NCI-H524 (cell line): ENCODE results near the gene KRT10.

Experiments used
- DNase-seq, 2 experiments: peaks; one replicate each; lab custom pipeline; 2025; lab: John Stamatoyannopoulos, UW

The KRT10 gene

DNA sequence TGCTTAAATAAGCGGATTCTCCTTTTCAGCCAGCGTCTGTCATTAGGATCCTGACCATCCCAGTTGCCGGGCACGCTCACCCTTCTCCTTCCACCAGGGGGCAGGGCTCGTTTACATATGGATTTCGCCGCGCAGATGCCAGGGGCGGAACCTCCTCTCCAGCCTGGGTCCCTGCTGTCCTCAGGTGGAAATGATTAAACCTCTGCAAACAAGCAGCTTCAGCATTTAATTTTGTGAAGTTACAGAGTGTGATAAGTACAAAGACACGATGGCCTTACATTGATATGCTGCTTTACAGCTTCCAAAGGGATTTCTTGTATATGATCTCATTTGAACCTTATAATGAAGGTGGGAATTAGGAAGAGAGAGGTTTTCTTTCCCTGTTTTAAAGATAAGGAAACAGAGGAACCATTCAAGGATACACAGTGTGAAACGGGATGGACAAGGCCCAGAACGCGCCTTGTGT lies 18.8 kb downstream of the KRT10 start:
- peak; percentile 66 to 79 for DNase-seq

GRCh38 chr17:40801157-40801556 lies 21.3 kb downstream of the KRT10 start:
- DNase-seq, result no peak

GRCh38 chr17:40800381-40800780 lies 22.0 kb downstream of the KRT10 start:
- no peak for DNase-seq

- DNase-seq, result no peak
These were observed 22.6 kb downstream of the KRT10 start, which contains the start of gene KRT28 for GRCh38 chr17:40799859-40800258. Gene KRT28 (minus strand): TSS chr17:40799959. CDS start chr17:40799893, 66 bp downstream.

- no peak for DNase-seq
These were observed 25.6 kb downstream of the KRT10 start for GRCh38 chr17:40796846-40797245.

DNA sequence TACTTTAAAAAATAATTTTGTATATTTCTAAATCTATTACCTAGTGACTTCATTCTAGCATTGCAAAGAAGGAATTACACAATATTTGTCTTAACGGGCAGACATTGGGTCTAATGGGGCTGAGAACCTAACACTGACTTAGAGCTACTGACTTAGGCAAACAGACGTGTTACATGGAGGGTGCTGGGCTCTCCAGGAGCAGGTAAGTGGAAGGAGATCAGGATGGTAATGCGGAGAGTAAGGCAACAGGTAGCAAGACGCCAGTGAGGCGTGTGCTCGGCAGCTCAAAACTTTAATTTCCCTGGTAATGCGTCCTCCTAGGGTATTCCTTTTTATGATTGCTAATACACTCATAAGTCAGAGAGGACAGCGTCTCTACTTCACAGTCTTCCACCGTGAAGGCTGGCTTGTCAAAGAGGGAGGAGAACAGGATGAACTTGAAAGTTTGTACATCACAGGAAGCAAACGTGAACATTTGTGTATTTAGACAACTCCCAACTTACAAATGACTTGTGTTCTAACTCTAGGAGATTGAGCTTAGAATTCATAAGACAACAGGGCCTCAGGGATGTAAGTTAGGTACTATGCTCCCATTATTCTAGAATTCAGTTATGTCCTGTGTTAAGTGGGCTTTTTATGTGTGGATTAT lies 27.3 kb downstream of the KRT10 start:
- no peak for DNase-seq

GRCh38 chr17:40794466-40794865 lies 27.9 kb downstream of the KRT10 start:
- DNase-seq, result no peak

DNA sequence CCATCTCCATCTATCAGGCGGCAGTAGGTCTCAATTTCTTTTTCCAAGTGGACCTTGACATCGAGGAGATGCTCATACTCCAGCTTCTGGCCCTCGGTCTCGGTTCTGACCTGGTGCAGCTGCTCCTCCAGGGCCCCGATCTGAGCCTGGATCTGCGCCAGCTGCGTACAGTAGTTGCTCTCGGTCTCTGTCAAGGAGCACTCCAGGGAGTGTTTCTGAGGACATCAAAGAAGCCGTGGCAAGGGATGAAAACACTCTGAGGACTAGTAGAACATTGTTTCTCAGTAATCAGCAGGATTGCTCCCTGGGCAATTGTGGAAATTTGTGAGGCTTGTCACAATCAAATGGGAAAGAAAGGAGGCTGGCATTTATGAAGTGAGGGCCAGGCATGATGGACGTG lies 28.6 kb downstream of the KRT10 start:
- DNase-seq, result no peak

DNA sequence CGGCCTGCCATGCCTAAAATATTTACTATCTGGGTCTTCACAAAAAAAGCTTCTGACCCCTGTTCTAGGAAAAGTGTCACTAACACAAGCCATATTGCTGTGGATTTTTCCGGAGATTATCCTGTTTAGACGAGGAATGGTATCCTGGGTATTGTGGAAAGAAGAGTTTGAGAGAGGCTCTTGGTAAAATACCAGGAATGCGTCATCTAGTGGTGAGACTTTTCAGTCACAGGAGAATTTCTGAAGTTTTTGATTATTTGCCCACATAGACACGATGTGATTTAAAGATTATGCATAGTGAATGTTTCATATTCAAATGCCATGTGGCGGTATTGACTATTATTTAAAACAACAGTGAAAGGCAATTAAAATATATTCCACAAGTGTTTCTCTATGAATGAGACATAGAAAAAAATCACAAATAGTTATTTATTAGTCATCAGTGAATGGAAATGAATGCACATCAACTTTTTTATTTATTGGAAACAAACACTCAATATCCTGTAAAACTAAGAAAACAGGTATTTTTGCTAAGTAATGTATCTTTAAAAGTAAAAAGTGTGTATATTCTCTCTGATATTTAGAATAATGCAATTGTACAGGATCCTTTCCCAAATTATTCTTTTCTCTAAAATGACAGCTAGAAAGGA lies 30.5 kb downstream of the KRT10 start:
- peak in 1 of 2 experiments; percentile 13 for DNase-seq

GRCh38 chr17:40791111-40791510 lies 31.3 kb downstream of the KRT10 start:
- no peak for DNase-seq

DNA sequence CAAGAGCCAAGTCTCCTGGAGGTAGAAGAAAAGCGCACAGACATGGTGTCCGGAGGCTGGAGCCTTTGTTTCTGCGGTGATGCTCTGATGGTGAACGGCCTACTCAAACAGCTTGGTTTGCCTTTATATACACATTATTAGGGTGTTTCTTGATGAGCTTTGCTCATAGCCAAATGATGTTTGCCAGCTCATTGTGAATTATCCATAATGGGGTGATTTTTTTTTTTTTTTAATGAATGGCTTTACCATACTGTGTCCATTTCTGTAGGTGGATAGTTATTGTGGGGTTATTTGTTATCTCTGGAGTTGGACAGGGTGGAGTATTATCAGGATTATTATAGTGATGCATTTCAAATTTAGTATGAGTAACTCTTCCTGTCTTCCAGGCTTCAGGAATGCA lies 40.0 kb downstream of the KRT10 start, which contains the start of gene KRT27:
KRT27 (minus strand) TSS at position 101 of the 400 bp plus-strand sequence; CDS start at position 44, 57 bp downstream.
- no peak for DNase-seq

- DNase-seq, result peak in 1 of 2 experiments; percentile 24
These were observed 43.1 kb downstream of the KRT10 start for GRCh38 chr17:40779181-40779909.

DNA sequence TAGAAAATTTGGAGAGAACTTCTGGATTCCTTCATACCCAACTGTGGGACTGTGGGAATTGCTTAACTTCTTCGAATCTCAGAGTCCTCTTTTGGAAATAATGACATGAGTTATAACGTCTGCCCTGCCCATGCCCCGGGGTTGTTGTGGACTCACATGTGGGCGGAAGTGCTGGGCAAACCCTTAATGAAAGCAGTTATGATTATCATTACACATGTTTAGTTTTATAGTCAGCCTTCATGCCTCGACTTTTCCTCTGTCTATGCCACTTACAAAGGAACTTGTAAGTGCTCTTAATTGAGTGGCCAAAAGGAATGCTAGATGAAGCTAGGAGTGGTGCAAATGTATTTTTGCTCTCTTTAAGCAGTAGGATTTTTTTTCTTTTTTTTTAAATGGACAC lies 44.0 kb downstream of the KRT10 start:
- DNase-seq, result no peak

DNA sequence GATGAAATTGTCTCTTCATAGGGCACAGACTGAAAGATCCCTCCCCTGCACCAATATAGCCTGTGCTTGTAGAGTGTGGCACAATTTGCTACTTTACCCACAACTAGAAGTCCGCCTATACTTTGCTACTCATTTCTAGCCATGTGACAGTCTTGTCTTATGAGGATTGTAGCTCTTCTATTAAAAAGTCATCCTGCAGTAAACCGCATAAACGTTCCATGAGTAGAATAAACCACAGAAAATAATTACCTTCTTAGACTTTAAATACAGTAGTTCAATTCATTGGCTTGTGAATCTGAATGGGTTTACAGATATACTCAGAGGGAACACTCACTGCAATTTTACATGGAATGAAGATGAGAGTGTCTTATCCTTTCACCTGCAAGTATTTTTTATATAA lies 44.4 kb downstream of the KRT10 start:
- no peak for DNase-seq

DNA sequence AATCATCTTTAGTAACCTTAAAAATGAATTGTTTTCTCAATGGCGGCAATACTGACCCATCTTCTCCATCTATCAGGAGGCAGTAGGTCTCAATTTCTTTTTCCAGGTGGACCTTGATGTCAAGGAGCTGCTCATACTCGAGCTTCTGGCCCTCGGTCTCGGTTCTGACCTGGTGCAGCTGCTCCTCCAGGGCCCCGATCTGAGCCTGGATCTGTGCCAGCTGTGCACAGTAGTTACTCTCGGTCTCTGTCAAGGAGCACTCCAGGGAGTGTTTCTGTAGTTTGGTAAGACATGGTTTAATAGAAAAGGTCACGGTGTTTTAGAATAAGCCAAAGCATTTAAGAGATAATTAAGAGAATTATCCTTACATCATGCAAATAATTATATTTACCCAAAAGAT lies 45.0 kb downstream of the KRT10 start:
- peak in 1 of 2 experiments; percentile 4 for DNase-seq

- DNase-seq, result no peak
These were observed 46.5 kb downstream of the KRT10 start for GRCh38 chr17:40775945-40776344.

- no peak for DNase-seq
These were observed 50.3 kb downstream of the KRT10 start, which contains the start of gene KRT26 for GRCh38 chr17:40772101-40772500. Gene KRT26 (minus strand): TSS chr17:40772201. CDS start chr17:40772113, 88 bp downstream.
